Spinal cord (tissue), 10 donors: Measurements from ENCODE around the gene TRMT10B. TPM values are rescaled to one million over a fixed set of nuclear protein-coding genes. Genes with fewer than 3 reads are reported as not detected.
"Not testable (repeated sequence)": the region's sequence is repeated elsewhere in the genome, so short reads cannot be mapped to it uniquely, and the experiment has no call there.

ENCODE experiments used
- DNase-seq, 6 donors: peaks; one replicate each; pipeline versions ENCODE4 v3.0.0 to v3.0.0-alpha.2; 2013 to 2015; ENCODE audit warnings: low spot score in 6 of 6, low read depth in 4 of 6
- H3K27ac ChIP-seq: one replicate; pipeline ENCODE4 v1.5.1; 2013; ENCODE audit warnings: low read depth, low read length, control low read depth
- H3K27me3 ChIP-seq: one replicate; pipeline ENCODE4 v1.6.1; 2013; ENCODE audit warnings: low read length; ENCODE audit not compliant: control insufficient read depth, insufficient read depth
- H3K36me3 ChIP-seq: one replicate; pipeline ENCODE4 v1.6.1; 2013; ENCODE audit warnings: low read length; ENCODE audit not compliant: control insufficient read depth, insufficient read depth
- H3K4me1 ChIP-seq: one replicate; pipeline ENCODE4 v1.6.1; 2013; ENCODE audit warnings: low read length; ENCODE audit not compliant: control insufficient read depth, insufficient read depth
- H3K4me3 ChIP-seq: one replicate; pipeline ENCODE4 v1.5.1; 2013; ENCODE audit warnings: low read depth, low read length, control low read depth
- H3K9me3 ChIP-seq: one replicate; pipeline ENCODE4 v1.6.1; 2013; ENCODE audit warnings: low read length; ENCODE audit not compliant: control insufficient read depth, insufficient read depth
- WGBS: methylation state at CpG from one replicate; pipeline ENCODE4 v1.1.5; 2013; ENCODE audit warnings: missing lambda C conversion rate; ENCODE audit not compliant: insufficient coverage; 5-methylcytosine and 5-hydroxymethylcytosine counted together
- polyA plus RNA-seq, 2 donors: library from polyadenylated mRNA; unstranded; fragments of 120-200 nt; gene quantifications; one replicate each; pipeline ENCODE4 v1.2.1, GENCODE V29; 2013; ENCODE audit not compliant: insufficient read length in 2 of 2
- total RNA-seq, 2 donors: library from RNA; depleted of rRNA in 1 of 2; stranded (reverse); fragments of 120-200 nt in 1 of 2; fragments of >200 nt in 1 of 2; gene quantifications; one replicate each; pipeline versions ENCODE4 v1.2.3 to v1.2.4, GENCODE V29; 2013 to 2014
- donor health status: healthy.

TRMT10B gene
- total and polyA plus RNA-seq, 4 donors: 4.8 to 22.5 (median 11.7) TPM

DNA sequence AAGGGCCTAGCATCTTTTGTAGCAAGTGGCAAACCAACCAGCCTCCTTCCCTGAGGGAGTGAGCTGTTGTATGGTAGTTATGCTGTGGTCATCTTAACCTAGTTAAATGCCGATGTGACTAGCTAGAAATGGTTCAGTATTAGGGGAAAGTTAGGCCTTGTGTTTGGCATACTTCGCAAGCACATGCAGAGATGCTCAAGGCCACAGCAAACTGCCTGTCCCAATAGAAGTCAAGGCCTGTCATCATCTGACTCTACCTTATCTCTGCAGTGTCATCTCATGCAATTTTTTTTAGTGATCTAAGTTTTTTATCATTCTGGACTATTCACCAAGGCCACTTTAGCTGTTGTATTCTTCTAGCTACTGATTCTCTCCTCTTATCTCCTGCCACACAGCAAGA, 36.5 kb downstream of the TRMT10B start:
- no peak overlapping the region for H3K27ac ChIP-seq
- no peaks in the 10 kb centered on the region for H3K9me3 ChIP-seq
- H3K27me3 ChIP-seq: peaks cover 4% of the 10 kb centered on the region
- peaks cover 5% of the 10 kb centered on the region for H3K4me1 ChIP-seq
- H3K4me3 ChIP-seq: no peak overlapping the region
- WGBS: 100% methylated on average over 1 of the region's 2 CpGs
- no peak for DNase-seq
- peaks cover 6% of the 10 kb centered on the region for H3K36me3 ChIP-seq

DNA sequence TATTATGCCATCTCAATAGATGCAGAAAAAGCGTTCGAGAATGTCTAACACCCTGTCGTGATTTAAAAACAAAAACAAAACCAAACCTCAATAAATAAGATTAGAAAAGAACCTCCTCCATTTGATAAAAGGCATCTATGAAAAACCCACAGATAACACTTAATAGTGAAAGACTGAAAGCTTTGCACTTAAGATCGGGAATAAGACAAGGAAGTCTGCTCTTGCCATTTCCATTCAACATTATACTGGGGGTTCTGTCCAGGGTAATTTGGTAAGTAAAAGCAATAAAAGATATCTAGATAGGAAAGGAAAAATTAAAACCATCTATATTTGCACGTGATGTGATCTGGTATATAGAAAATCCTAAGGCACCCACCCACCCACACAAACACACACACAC, 38.5 kb downstream of the TRMT10B start:
- WGBS: no CpG with 5 or more reads among the region's 5 CpGs
- no peaks in the 10 kb centered on the region for H3K4me1 ChIP-seq
- peaks cover 1% of the 10 kb centered on the region for H3K27me3 ChIP-seq
- no peaks in the 10 kb centered on the region for H3K9me3 ChIP-seq
- no peak overlapping the region for H3K4me3 ChIP-seq
- DNase-seq: no peak
- no peak overlapping the region for H3K27ac ChIP-seq
- H3K36me3 ChIP-seq: peaks cover 2% of the 10 kb centered on the region

DNA sequence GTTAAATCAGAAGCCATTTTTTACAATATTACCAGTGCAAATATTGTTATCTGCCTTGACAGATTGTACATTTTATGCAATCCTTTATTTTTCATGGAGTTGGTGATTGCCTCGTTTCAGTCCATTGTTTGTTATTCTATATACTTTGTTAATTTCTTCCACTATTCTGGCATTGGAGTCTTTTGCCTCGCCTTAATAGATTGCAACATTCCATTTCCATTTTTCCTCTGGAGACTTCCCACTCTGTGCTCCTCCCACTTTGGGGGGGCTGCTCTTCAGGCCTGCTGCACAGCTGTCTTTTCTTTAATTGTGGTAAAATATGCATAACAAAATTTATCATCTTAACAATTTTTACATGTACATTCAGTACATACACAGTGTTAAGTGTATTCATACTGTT, 42.6 kb downstream of the TRMT10B start:
- no CpG with 5 or more reads among the region's 2 CpGs for WGBS
- Histone ChIP-seq H3K4me3 (no peak overlapping the region), H3K9me3 (no peaks in the 10 kb centered on the region), H3K36me3 (no peaks in the 10 kb centered on the region), H3K27ac (no peak overlapping the region), H3K4me1 (peaks cover 6% of the 10 kb centered on the region), H3K27me3 (no peaks in the 10 kb centered on the region)
- no peak for DNase-seq

GRCh38 chr9:37798677-37799076, 45.1 kb downstream of the TRMT10B start:
- no peak overlapping the region for H3K4me3 ChIP-seq
- H3K27ac ChIP-seq: no peak overlapping the region
- no peaks in the 10 kb centered on the region for H3K36me3 ChIP-seq
- H3K9me3 ChIP-seq: no peaks in the 10 kb centered on the region
- DNase-seq: no peak
- H3K27me3 ChIP-seq: no peaks in the 10 kb centered on the region
- 95% methylated on average over 1 of the region's 1 CpG for WGBS
- H3K4me1 ChIP-seq: peaks cover 6% of the 10 kb centered on the region

GRCh38 chr9:37800631-37801286, 47.2 kb downstream of the TRMT10B start, which contains the start of gene DCAF10:
TSS of gene DCAF10 (plus strand) at chr9:37800797. CDS start at chr9:37800867, 70 bp downstream.
- H3K9me3 ChIP-seq: no peaks in the 10 kb centered on the region
- H3K27ac ChIP-seq: peak within 1 kb of the TSS; percentile 59
- peaks cover 6% of the 10 kb centered on the region for H3K4me1 ChIP-seq
- peak; percentile 65 to 95 (median 79) for DNase-seq
- under 1% methylated on average over 72 of the region's 72 CpGs for WGBS
- peak within 1 kb of the TSS; percentile 70 for H3K4me3 ChIP-seq
- no peaks in the 10 kb centered on the region for H3K36me3 ChIP-seq
- H3K27me3 ChIP-seq: no peaks in the 10 kb centered on the region

DNA sequence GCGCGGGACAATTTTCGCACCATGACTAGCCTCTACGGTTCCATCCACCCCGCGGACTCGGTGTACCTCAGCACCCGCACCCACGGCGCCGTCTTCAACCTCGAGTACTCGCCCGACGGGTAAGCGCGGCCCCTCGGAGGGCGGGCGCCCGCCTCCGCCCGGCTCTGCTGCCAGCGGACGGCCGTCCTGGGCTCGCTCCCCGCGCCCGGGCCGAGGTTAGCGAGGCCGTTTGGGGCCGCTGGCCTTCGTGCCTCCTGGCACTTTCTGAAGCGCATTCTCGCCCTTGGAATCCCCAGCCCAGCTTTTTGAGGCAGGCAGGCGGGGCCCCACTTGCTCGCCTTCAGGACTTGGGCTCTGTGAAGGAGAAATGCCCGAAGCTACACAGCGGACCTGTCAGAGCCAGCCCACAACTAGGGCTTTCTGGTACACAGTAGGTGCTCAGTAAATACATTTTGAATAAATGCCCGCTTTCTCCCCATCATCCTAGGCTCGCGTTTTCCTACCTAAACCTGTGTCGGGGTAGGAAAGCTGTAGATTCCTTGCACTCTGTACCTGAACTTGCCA, 47.8 kb downstream of the TRMT10B start:
- Histone ChIP-seq H3K27me3 (no peaks in the 10 kb centered on the region), H3K27ac (peak overlapping the region; percentile 59), H3K4me1 (peaks cover 6% of the 10 kb centered on the region), H3K36me3 (no peaks in the 10 kb centered on the region), H3K9me3 (no peaks in the 10 kb centered on the region), H3K4me3 (peak overlapping the region; percentile 70)
- no peak for DNase-seq
- under 1% methylated on average over 41 of the region's 45 CpGs for WGBS

DNA sequence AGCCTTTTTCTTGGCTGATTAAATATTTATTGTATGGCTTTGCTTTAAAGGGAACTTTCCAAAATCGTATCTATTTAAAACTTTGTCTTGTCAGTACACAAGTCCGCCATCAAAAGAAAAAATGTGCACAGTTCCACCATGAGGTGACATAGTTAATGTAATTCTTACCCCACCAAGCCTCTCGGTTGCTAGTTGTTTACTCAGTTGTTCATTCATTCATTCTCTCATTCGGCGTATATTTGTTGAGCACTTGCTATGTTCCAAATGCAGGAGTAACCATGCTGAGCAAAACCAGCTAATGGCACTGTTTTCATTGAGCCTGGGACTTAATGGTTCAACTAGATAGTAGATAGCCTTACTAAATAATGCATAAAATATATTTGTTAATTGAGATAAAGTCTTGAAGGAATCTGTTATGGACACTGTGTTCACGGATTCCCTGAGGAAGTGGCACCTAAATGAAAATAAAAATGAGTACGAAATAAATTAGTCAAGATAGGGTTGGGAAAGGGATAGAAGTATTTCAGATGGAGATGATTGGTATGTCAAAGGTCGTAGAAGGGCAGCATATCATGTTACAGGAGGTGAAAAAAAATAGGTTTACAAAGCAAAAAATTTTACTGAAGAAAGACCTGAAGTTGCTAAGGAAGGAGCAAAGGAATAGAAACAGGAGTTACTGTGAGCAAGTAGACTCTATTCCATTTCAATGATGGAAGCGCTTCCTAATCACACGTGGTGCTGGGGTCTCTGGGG, 48.5 kb downstream of the TRMT10B start:
- Histone ChIP-seq H3K4me1 (peaks cover 6% of the 10 kb centered on the region), H3K36me3 (no peaks in the 10 kb centered on the region), H3K27ac (no peak overlapping the region), H3K4me3 (peak overlapping the region; percentile 70), H3K9me3 (no peaks in the 10 kb centered on the region), H3K27me3 (no peaks in the 10 kb centered on the region)
- DNase-seq: no peak
- 62% methylated on average over 4 of the region's 10 CpGs for WGBS

DNA sequence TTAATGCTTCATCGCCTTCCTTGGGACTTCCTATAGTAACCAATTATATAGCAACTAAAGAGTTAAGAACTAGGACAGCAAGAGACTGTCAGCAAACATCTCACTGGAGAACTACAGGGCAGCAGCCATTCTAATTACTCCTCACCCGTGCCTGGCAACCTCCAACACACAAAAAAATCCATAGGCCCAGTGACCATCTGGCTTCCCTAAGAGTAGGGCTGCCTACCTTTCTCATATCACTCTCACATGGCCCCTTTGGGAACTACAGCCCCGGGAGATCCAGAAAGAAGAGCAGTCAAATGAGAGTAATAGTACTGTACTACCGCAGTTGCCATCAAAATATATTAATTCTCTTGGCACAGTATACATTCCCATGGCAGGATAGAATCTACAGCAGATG, 52.7 kb downstream of the TRMT10B start:
- DNase-seq: peak in 1 of 6 donors; percentile 4
- Histone ChIP-seq H3K4me3 (no peak overlapping the region), H3K27ac (no peak overlapping the region), H3K9me3 (no peaks in the 10 kb centered on the region), H3K36me3 (no peaks in the 10 kb centered on the region), H3K4me1 (no peaks in the 10 kb centered on the region), H3K27me3 (no peaks in the 10 kb centered on the region)
- 0% methylated on average over 1 of the region's 4 CpGs for WGBS

- H3K9me3 ChIP-seq, H3K4me3 ChIP-seq, H3K27me3 ChIP-seq, H3K4me1 ChIP-seq, DNase-seq, H3K27ac ChIP-seq, H3K36me3 ChIP-seq: not testable (repeated sequence)
- 95% methylated on average over 13 of the region's 15 CpGs for WGBS
These were observed 56.1 kb downstream of the TRMT10B start for GRCh38 chr9:37809676-37810075.
